ENCODE results near the gene MRPL50. TPM values are rescaled to one million over a fixed set of nuclear protein-coding genes. Genes with fewer than 3 reads are reported as not detected.

MRPL50 gene
- total RNA-seq, 2 donors from 2014 or later, result 15.5 to 17.4 TPM

DNA sequence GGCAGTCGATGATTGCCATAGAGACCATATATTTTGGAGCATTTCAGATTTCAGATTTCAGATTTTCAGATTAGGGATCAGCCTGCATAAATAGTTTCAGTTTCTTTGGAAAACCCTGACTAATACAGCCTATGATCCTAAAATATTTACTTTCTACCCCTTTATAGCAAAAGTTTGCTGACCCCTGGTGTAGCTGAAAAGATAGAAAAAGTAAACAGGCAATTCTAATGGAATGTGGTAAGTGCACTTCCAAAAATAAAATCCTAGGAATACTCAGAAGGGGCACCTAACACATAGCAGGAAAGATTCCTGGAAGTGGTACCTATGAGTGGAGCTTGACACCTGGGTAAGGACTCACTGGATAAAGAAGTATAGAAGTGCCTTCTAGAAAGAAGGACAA, 48.1 kb downstream of the MRPL50 start:
- H3K27ac ChIP-seq (ENCODE audit: low read depth, low read length), result no peak overlapping the region
- TF ChIP-seq, protein P1, sequence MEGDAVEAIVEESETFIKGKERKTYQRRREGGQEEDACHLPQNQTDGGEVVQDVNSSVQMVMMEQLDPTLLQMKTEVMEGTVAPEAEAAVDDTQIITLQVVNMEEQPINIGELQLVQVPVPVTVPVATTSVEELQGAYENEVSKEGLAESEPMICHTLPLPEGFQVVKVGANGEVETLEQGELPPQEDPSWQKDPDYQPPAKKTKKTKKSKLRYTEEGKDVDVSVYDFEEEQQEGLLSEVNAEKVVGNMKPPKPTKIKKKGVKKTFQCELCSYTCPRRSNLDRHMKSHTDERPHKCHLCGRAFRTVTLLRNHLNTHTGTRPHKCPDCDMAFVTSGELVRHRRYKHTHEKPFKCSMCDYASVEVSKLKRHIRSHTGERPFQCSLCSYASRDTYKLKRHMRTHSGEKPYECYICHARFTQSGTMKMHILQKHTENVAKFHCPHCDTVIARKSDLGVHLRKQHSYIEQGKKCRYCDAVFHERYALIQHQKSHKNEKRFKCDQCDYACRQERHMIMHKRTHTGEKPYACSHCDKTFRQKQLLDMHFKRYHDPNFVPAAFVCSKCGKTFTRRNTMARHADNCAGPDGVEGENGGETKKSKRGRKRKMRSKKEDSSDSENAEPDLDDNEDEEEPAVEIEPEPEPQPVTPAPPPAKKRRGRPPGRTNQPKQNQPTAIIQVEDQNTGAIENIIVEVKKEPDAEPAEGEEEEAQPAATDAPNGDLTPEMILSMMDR (conservative IDR thresholded peaks at IDR 0.05), result no peak
- H3K27ac Mint-ChIP-seq, result no peak overlapping the region

DNA sequence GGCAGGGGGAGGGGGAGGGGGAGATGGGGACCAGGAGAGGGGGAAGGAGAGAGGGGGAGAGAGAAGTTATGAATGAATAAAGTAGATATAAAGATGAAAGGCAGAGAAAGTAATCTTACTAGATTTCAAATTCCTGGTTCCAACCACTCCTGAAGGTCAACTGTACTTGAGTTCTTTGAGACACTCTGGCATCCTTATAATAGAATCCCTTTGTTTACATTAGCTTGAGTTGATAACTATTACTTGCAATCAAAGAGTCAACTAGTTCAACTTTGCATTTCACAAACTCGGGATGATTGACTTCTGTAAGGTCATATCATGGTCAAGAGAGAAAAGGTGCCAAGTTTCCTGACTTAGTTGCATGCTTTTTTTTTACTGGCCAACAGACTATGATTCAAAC, 55.8 kb downstream of the MRPL50 start:
- no peaks in the 10 kb centered on the region for H3K4me1 Mint-ChIP-seq
- no peaks in the 10 kb centered on the region for H3K9me3 ChIP-seq (ENCODE audit: control insufficient read depth, low read length)
- TF ChIP-seq, protein P1 (conservative IDR thresholded peaks at IDR 0.05), result no peak
- H3K27me3 ChIP-seq (ENCODE audit: control insufficient read depth, insufficient read depth, low read length, poor library complexity, severe bottlenecking), result peaks cover 5% of the 10 kb centered on the region
- no peak overlapping the region for H3K27ac Mint-ChIP-seq
- H3K27me3 Mint-ChIP-seq (ENCODE audit: insufficient read depth), result no peaks in the 10 kb centered on the region
- H3K4me3 Mint-ChIP-seq, result no peak overlapping the region
- H3K4me3 ChIP-seq (ENCODE audit: low read length), result no peak overlapping the region
- H3K36me3 ChIP-seq (ENCODE audit: control insufficient read depth, insufficient read depth, low read length), result no peaks in the 10 kb centered on the region
- DNase-seq, result no peak
- WGBS, 2 experiments (ENCODE audit: insufficient coverage in 1 of 2, insufficient read length in 1 of 2), result 86 to 91% methylated on average over 1 of the region's 1 CpG
- no peaks in the 10 kb centered on the region for H3K36me3 Mint-ChIP-seq (ENCODE audit: low read depth)
- no peak overlapping the region for H3K9ac ChIP-seq (ENCODE audit: extremely low read depth, low read length, poor library complexity, severe bottlenecking)
- H3K4me1 ChIP-seq (ENCODE audit: control insufficient read depth, insufficient read depth, low read length), result no peaks in the 10 kb centered on the region
- no peak overlapping the region for H3K27ac ChIP-seq (ENCODE audit: low read depth, low read length)
- H3K9me3 Mint-ChIP-seq, result peaks cover 4% of the 10 kb centered on the region

More for the DNA sequence above, 48.1 kb downstream of the MRPL50 start:
- no peaks in the 10 kb centered on the region for H3K9me3 ChIP-seq (ENCODE audit: control insufficient read depth, low read length)
- H3K36me3 Mint-ChIP-seq (ENCODE audit: low read depth), result no peaks in the 10 kb centered on the region
- no peak overlapping the region for H3K4me3 Mint-ChIP-seq
- H3K27me3 Mint-ChIP-seq (ENCODE audit: insufficient read depth), result peaks cover 1% of the 10 kb centered on the region
- H3K9ac ChIP-seq (ENCODE audit: extremely low read depth, low read length, poor library complexity, severe bottlenecking), result no peak overlapping the region
- H3K9me3 Mint-ChIP-seq, result no peaks in the 10 kb centered on the region
- H3K4me3 ChIP-seq (ENCODE audit: low read length), result no peak overlapping the region
- H3K4me1 Mint-ChIP-seq, result peaks cover 11% of the 10 kb centered on the region
- peaks cover 8% of the 10 kb centered on the region for H3K4me1 ChIP-seq (ENCODE audit: control insufficient read depth, insufficient read depth, low read length)
- 75 to 100% methylated on average over 1 of the region's 1 CpG for WGBS, 2 experiments (ENCODE audit: insufficient coverage in 1 of 2, insufficient read length in 1 of 2)
- no peak for DNase-seq
- H3K36me3 ChIP-seq (ENCODE audit: control insufficient read depth, insufficient read depth, low read length), result no peaks in the 10 kb centered on the region
- H3K27me3 ChIP-seq (ENCODE audit: control insufficient read depth, insufficient read depth, low read length, poor library complexity, severe bottlenecking), result peaks cover 5% of the 10 kb centered on the region

DNA sequence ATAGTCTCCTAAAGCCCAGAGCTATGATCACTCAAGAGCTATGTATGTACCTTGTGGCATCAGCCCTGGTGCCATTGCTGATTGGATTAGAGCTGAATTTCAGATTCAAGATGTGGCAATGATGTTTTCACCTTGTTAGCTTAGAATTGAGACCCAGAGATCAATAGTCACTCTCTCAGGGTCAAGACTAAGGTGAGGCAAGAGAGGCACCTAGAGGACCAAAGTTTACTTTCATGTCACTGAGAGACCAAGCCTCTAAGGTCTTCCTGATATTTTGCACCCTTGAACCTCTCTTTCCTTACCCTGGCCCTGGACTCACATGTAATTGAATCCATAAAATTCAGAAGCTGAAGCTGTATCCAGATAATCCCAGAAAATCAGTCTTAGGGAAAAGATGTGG, 56.5 kb downstream of the MRPL50 start:
- H3K4me3 Mint-ChIP-seq, result no peak overlapping the region
- H3K27ac Mint-ChIP-seq, result no peak overlapping the region
- no peak for DNase-seq
- H3K4me1 Mint-ChIP-seq, result no peaks in the 10 kb centered on the region
- no peaks in the 10 kb centered on the region for H3K4me1 ChIP-seq (ENCODE audit: control insufficient read depth, insufficient read depth, low read length)
- TF ChIP-seq, protein P1 (conservative IDR thresholded peaks at IDR 0.05), result no peak
- H3K27ac ChIP-seq (ENCODE audit: low read depth, low read length), result no peak overlapping the region
- H3K36me3 ChIP-seq (ENCODE audit: control insufficient read depth, insufficient read depth, low read length), result no peaks in the 10 kb centered on the region
- H3K9ac ChIP-seq (ENCODE audit: extremely low read depth, low read length, poor library complexity, severe bottlenecking), result no peak overlapping the region
- H3K9me3 ChIP-seq (ENCODE audit: control insufficient read depth, low read length), result no peaks in the 10 kb centered on the region
- peaks cover 4% of the 10 kb centered on the region for H3K9me3 Mint-ChIP-seq
- H3K36me3 Mint-ChIP-seq (ENCODE audit: low read depth), result no peaks in the 10 kb centered on the region
- peaks cover 5% of the 10 kb centered on the region for H3K27me3 ChIP-seq (ENCODE audit: control insufficient read depth, insufficient read depth, low read length, poor library complexity, severe bottlenecking)
- no peak overlapping the region for H3K4me3 ChIP-seq (ENCODE audit: low read length)
- no peaks in the 10 kb centered on the region for H3K27me3 Mint-ChIP-seq (ENCODE audit: insufficient read depth)

Other genes with a start within 250 kb of the MRPL50 start
- gene BAAT, start 13.6 kb downstream of the MRPL50 start, total RNA-seq, result not detected
- gene ZNF189, start 233 bp upstream of the MRPL50 start, total RNA-seq, result 10 to 100 TPM; 16.0 to 20.5 TPM
- gene ALDOB, start 37.2 kb upstream of the MRPL50 start, total RNA-seq, result under 1 TPM in 1 of 2 donors, not detected in 1; 0.29 TPM
- gene RNF20, start 135.2 kb upstream of the MRPL50 start, total RNA-seq, result 10 to 100 TPM; 45.4 to 58.4 TPM
- gene PPP3R2, start 196.4 kb upstream of the MRPL50 start, total RNA-seq, result not detected